GM18498 (cell line): ENCODE results near the gene SEC63.
A peak's percentile ranks its signal among the peaks of the same experiment; 100 is the strongest.
"Not testable (repeated sequence)": the region's sequence is repeated elsewhere in the genome, so short reads cannot be mapped to it uniquely, and the experiment has no call there.

ENCODE experiments used
- ATAC-seq: cut with Tn5 transposase; IDR thresholded peaks from one replicate; pipeline ENCODE4 v1.9.1; 2021; ENCODE audit warnings: mild to moderate bottlenecking, moderate library complexity; ENCODE audit not compliant: unreplicated experiment

Gene SEC63

DNA sequence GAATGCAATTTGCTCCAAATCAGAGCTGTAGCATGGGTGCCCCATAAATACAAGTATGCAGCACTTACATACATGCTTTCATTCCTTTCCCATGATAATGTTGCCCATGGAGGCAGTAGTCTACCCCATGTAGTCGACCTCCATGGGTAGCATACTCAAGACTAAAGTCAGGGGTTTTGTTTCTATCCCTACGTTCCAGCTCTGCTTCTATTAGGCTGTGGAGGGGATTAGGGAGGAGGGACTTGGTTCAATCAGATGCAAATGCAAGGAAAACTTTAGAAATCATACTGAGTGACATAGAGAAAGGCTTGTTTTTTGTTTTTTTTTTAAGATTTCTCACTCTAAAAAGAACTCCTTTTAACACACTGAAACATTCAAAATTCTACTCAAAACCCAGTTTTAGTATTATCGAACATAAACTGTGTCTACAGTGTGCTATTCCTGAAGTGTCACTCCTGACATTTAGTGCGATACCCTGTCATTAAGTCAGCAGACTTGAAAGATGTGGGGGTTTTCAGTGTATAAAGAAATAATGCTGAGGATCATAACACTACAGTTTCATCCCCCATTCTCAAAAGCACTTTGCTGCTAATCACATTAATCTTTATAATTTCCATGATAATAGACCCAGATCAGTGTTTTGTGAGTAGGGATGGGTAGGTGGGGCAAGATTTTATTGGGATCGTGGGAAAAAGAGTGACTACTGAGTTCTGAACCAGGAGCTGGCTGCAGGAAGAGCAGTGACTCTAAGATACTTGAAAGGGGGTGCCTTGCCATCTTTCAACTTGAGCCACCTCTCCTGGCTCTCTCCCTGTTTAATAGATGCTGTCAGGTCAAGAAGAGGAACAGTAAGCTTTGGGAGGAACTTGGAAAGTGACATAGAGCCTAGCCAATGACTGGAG lies 93.5 kb downstream of the SEC63 start:
- ATAC-seq: no peak

DNA sequence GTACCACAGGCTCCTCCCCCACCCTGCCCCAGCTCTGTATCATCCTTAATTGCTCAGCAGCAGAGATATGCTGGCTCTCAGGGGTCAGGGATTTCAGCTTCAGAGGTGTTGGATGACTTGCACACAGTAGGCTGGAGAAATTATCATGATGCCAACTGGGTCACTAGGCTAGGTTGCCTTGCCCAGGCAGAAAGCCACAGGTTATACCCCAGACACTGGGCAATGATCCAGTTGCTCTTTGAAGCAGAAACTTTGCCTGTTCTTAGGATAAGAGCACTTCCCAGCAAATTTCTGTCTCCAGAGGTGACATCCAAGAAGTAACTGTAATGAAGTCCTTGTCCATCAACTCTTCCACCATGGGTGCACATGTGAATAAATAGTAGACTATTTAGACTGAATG lies 95.6 kb downstream of the SEC63 start:
- no peak for ATAC-seq

DNA sequence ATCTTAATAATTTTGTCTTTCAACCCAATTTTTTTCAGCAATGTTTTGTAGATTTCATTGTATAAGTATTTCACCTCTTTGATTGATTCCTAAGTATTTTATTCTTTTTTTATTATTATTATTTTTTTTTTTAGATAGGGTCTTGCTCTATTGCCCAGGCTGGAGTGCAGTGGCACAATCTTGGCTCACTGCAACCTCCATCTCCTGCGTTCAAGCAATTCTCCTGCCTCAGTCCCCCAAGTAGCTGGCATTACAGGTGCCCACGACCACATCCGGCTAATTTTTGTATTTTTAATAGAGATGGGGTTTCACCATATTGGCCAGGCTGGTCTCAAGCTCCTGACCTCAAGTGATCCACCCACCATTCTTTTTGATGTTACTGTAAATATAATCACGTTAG lies 97.0 kb downstream of the SEC63 start:
- not testable (repeated sequence) for ATAC-seq

DNA sequence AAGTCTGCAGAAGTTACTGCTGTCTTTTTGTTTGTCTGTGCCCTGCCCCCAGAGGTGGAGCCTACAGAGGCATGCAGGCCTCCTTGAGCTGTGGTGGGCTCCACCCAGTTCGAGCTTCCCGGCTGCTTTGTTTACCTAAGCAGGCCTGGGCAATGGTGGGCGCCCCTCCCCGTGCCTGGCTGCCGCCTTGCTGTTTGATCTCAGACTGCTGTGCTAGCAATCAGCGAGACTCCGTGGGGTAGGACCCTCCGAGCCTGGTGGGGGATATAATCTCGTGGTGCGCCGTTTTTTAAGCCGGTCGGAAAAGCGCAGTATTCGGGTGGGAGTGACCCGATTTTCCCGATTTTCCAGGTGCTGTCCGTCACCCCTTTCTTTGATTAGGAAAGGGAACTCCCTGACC lies 97.9 kb downstream of the SEC63 start:
- not testable (repeated sequence) for ATAC-seq

DNA sequence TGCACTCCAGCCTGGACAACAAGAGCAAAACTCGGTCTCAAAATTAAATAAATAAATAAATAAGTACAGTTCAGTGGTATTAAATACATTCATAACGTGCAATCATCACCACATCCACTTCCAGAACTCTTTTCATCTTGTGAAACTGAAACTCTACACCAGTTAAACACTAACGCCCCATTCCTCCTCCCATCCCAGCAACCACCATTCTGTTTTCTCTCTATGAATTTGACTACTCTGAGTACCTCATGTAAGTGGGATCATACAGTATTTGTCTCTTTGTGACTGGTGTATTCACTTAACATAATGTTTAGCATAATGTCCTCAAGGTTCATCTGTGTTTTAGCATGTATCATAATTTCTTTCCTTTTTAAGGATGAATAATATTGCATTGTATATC lies 104.8 kb downstream of the SEC63 start:
- ATAC-seq: no peak

DNA sequence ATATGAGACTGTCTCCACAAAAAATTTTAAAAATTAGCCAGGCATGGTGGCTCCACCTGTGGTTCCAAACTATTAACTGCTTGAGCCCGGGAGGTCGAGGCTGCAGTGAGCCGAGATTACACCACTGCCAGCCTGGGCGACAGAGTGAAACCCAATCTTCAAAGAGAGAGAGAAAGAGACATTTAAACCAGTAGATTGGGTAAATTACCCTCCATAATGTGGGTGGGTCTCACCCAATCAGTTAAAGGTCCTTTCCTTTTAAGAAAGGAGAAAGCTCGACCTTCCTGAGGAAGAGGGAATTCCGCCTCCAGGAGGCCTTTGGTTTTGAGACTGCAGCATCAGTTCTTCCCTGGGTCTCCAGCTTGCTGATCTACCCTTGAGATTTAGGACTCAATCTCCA lies 108.7 kb downstream of the SEC63 start:
- no peak for ATAC-seq

- ATAC-seq: peak; percentile 81
These were observed 109.9 kb downstream of the SEC63 start for GRCh38 chr6:107847844-107848802.

- ATAC-seq: no peak
These were observed 111.7 kb downstream of the SEC63 start for GRCh38 chr6:107846262-107846795.

- no peak for ATAC-seq
These were observed 112.2 kb downstream of the SEC63 start for GRCh38 chr6:107845777-107846176.

DNA sequence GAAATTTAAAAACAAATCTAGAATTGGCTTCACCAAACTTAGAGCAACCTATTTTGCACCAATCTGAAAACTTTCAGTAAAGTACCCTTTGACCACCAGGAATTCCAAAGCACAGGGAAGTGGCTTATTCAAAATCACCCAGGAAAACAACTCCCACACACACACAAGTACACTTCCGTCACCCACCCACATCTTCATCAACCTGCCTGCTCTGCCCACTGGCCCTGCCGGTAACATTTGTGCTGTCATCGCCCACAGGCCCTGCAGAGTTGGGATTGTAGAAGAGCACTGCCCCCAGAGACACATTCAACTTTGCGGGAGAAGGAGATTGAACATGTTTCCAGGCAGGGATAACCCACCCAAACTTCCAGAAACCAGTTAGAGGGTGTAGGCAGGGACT lies 114.6 kb downstream of the SEC63 start:
- ATAC-seq: no peak

DNA sequence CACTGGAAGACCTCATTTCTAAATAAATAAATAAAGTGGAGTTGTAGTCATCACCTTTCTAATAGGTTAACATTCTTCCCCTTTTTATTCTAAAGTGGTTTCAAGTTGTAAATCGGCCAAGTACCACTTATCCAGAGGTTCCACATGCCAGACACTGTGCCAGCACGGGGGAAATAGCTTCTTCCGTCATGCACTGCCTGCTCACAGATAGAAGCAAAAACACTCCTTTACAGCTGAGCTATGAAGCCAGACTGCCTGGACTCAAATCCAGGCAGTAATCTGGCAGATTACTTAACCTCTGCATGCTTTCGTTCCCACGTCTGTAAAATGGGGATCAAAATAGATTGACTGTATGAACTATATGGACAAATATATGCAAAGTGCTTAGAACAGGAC lies 116.7 kb downstream of the SEC63 start:
- ATAC-seq: no peak

GRCh38 chr6:107840636-107841274 lies 117.3 kb downstream of the SEC63 start:
- no peak for ATAC-seq

DNA sequence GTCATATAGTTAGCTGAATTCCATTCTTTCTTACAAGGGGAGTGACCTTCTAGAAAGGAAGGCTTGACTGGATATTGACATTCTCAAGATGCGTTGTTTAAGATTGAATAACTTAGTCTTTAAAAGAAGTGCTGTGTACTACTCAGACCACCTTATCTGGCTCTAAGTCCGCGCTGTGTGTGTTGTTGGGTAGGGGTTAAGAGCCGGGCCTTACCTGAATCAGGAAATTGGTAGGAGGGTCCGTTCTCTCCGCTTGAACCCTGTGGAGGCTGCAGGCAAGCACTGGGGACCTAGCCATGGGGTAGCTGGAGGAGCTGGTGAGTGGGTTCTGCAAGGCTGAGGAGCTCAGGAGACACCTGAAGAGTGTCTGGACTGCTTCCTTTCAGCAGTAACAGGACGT lies 124.9 kb downstream of the SEC63 start:
- ATAC-seq: no peak

DNA sequence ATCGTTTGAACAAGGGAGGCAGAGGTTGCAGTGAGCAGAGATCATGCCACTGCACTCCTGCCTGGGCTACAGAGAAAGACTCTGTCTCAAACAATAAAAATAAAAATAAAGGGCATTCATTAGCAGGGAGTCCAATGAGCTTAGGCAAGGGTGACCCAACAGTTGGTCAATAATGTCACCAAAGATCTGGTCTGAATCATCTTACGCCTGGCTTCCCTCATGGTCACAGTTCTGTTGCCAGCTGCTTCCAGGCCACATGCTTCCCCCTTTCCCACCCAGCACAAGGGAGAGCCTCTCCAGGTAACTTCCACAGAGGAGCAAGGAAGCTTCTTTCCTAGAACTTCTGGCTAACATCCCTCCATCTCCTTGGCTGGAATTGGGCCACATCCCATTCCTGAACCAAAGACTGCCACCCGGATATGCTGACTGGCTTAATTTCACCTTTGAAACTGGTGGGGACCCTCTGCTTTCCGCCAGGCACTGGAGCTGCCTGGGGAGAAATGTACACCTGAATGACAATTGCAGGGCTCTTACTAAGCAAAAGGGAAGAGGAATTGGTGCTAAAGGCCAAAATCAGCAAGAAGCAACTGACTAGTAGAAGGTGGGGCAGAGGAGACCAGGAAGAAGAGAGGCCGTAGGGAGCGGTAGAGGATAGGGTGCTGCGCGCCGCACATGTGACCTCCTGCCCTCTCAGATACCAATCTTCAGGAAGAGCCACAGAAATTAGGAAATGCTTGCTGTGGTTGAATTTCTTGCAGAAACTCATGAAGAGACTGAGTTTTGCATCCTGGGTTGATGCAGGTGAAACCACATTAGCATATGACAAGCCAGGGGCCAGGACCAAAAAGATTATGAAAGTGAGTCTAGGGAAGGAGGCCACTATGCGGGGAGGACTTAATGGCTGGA lies 125.6 kb downstream of the SEC63 start:
- no peak for ATAC-seq

GRCh38 chr6:107830060-107830459 lies 127.9 kb downstream of the SEC63 start:
- ATAC-seq: no peak

DNA sequence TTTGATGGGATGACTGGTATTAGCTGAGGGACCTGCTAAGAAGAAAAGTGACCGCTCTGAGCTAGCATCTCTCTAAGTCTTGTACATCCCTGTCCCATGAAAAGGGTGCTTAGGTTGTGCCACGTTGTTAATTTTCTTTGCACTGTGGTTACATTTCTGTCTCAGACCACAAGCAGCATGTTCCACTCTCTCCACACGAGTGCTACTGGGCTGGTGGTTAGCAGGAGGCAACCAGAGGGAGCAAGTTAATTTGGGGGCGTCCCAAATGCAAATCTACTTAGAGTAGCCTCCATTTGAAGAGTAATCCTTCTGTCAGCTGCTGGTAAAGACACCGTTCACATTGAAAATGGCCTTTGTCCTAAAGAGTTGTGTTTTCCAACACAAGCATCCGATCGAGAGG lies 130.5 kb downstream of the SEC63 start:
- ATAC-seq: no peak

DNA sequence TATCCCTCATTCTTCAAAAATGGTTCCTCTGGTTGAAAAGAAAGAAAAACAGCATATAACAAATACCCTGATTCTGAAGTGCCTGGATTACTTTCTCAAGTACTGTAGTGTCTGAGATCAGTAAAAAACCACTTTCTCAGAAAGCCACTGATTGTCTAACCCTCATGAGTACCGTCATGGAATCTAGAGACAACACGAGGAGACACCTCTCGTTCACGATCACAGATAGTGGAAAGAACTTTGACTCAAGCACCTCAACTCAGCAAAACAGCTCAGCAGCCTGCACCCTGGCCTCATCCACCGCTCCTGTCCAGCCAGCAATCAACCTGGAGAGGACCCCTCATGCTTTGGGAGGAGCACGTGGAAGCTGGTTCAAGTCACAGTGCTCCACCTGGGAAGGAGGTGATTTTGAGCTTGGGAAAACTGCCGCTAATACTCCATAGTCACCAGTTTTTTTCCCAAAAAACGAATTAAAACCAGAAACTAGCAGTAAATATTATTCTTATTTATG lies 134.9 kb downstream of the SEC63 start:
- no peak for ATAC-seq

GRCh38 chr6:107822176-107823046 lies 135.6 kb downstream of the SEC63 start:
- ATAC-seq: peak; percentile 68

- no peak for ATAC-seq
These were observed 136.4 kb downstream of the SEC63 start for GRCh38 chr6:107821591-107821990.
